Stimulated activated CD4-positive, alpha-beta T cell treated with anti-CD3 and anti-CD28 coated beads, Interleukin-1b, Interleukin-23, amount 100 ng/mL, for 4 hours (primary cell): ENCODE data around the gene DAPP1.

Experiments used
- DNase-seq, 2 donors: peaks; one replicate each; pipeline ENCODE4 v3.0.0-alpha.2; 2020; ENCODE audit warnings: low read depth in 2 of 2

Gene DAPP1

GRCh38 chr4:99915449-99915848 is 98.8 kb downstream of the DAPP1 start:
- no peak for DNase-seq

DNA sequence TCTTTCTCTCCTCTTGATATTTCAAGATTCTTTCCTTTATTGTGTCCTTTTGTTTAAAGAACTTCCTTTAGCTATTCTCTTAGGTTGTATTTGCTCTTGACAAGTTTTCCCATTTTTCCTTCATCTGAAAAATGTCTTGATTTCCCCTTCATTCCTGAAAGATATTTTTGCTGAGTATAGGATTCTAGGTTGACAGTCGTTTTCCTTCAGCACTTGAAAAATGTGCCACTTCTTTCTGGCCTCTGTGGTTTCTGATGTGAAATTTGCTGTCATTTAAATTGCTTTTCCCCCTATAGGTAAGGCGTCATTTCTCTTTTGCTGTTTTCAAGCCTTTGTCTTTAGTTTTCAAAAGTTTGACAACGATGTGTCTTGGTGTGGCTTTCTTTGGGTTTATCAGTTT is 100.9 kb downstream of the DAPP1 start:
- DNase-seq: no peak

GRCh38 chr4:99918656-99919055 is 102.0 kb downstream of the DAPP1 start:
- no peak for DNase-seq
